ENCODE measurements around the gene SLC41A2. TPM values are rescaled to one million over a fixed set of nuclear protein-coding genes. Genes with fewer than 3 reads are reported as not detected.

Gene SLC41A2
- total RNA-seq, 1 experiment from 2014 or later = 4.3 TPM

DNA sequence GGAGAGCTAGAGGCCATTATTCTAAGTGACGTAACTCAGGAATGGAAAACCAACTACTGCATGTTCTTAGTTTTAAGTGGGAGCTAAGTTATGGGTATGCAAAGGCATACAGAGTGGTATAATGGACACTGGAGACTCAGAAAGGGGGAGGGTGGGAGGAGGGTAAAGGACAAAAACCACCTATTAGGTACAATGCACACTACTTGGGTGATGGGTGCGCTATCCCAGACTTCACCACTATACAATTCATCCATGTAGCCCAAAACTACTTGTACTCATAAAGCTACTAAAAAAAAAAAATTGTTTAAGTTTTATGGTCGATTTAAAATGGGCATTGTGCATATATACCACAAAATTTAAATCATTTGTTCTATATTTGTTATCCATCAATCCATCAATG lies 24.3 kb downstream of the SLC41A2 start:
- H3K27me3 ChIP-seq (ENCODE audit: insufficient read depth, low read length) = no peaks in the 10 kb centered on the region
- no peaks in the 10 kb centered on the region for H3K27me3 Mint-ChIP-seq (ENCODE audit: low read depth)
- no peak overlapping the region for H3K27ac ChIP-seq (ENCODE audit: insufficient read length, low read depth, low read length)
- no peak overlapping the region for H3K4ac ChIP-seq (ENCODE audit: low read depth, low read length)
- H3K9me3 Mint-ChIP-seq = no peaks in the 10 kb centered on the region
- H3K23me2 ChIP-seq (ENCODE audit: insufficient read length, low read depth, low read length, poor library complexity, severe bottlenecking) = no peaks in the 10 kb centered on the region
- H3K4me2 ChIP-seq (ENCODE audit: insufficient read depth, insufficient read length, low read length) = no peak overlapping the region
- no peaks in the 10 kb centered on the region for H3K79me1 ChIP-seq (ENCODE audit: insufficient read depth, low read depth, low read length, poor library complexity, severe bottlenecking)
- DNase-seq = no peak
- H4K91ac ChIP-seq (ENCODE audit: insufficient read length, low read depth, low read length) = no peak overlapping the region
- no peak overlapping the region for H2BK15ac ChIP-seq (ENCODE audit: low read depth, low read length)
- H3K4me1 ChIP-seq (ENCODE audit: insufficient read depth, low read length) = no peaks in the 10 kb centered on the region
- H3K4me1 Mint-ChIP-seq = no peaks in the 10 kb centered on the region
- H3K79me2 ChIP-seq (ENCODE audit: insufficient read depth, low read length) = no peaks in the 10 kb centered on the region
- H3K23ac ChIP-seq (ENCODE audit: insufficient read length, low read depth, low read length) = no peak overlapping the region
- no peak overlapping the region for H3K4me3 Mint-ChIP-seq
- H3K9ac ChIP-seq (ENCODE audit: extremely low read depth, insufficient read length, low read length) = no peak overlapping the region
- H2BK12ac ChIP-seq (ENCODE audit: insufficient read length, low read depth, low read length) = no peak overlapping the region
- no peaks in the 10 kb centered on the region for H4K20me1 ChIP-seq (ENCODE audit: control insufficient read depth, insufficient read depth, insufficient read length)
- H3K18ac ChIP-seq (ENCODE audit: insufficient read length, low read depth, low read length) = no peak overlapping the region
- no peak overlapping the region for H2AFZ ChIP-seq (ENCODE audit: low read length)
- H4K8ac ChIP-seq (replicated peaks; ENCODE audit: insufficient read length, low read depth, low read length) = no peak overlapping the region
- H2BK20ac ChIP-seq (ENCODE audit: low read depth, low read length, poor library complexity, severe bottlenecking) = no peak overlapping the region
- TF ChIP-seq CTCF (conservative IDR thresholded peaks at IDR 0.05) = no peak
- H3K9me3 ChIP-seq (ENCODE audit: control insufficient read depth, low read depth, low read length) = no peaks in the 10 kb centered on the region
- no peak overlapping the region for H2BK120ac ChIP-seq (ENCODE audit: low read depth, low read length, poor library complexity, severe bottlenecking)
- WGBS (ENCODE audit: extremely low coverage, insufficient read length, low lambda C conversion rate) = no CpG with 5 or more reads among the region's 3 CpGs
- no peak overlapping the region for H4K5ac ChIP-seq (ENCODE audit: insufficient read length, low read depth, low read length)
- H3K27ac Mint-ChIP-seq = no peak overlapping the region
- H3K36me3 Mint-ChIP-seq (ENCODE audit: insufficient read depth in 1 of 3, low read depth in 3 of 3) = no peaks in the 10 kb centered on the region
- no peak overlapping the region for H2BK5ac ChIP-seq (ENCODE audit: insufficient read length, low read length)
- H3T11ph ChIP-seq (ENCODE audit: low read length) = no peak overlapping the region
- no peak overlapping the region for H2AK5ac ChIP-seq (ENCODE audit: insufficient read length, low read length)
- no peak overlapping the region for H3K56ac ChIP-seq (ENCODE audit: insufficient read length, low read depth, low read length)
- H3K14ac ChIP-seq (ENCODE audit: insufficient read depth, low read length) = no peak overlapping the region
